Activated CD4-positive, alpha-beta T cell treated with anti-CD3 and anti-CD28 coated beads, Interleukin-2, amount 10 ng/mL, durations not matched to agents 7 days and 5 days (primary cell): ENCODE measurements around the gene NFKB1. TPM values are rescaled to one million over a fixed set of nuclear protein-coding genes. Genes with fewer than 3 reads are reported as not detected.

Experiments used
- total RNA-seq, 2 experiments: library from RNA; stranded (reverse); gene quantifications; one replicate each; pipeline ENCODE4 v1.2.3, GENCODE V29; 2021

NFKB1 gene
- total RNA-seq, 2 experiments from 2014 or later, result 135 to 142 TPM

Other genes starting within 250 kb of the NFKB1 start
- gene SLC39A8, start 155.9 kb upstream of the NFKB1 start, total RNA-seq, result 10 to 100 TPM; 58.7 to 62.3 TPM